HG03571 (cell line): ENCODE results near the gene TAF7L.

Experiments used
- ATAC-seq: cut with Tn5 transposase; IDR thresholded peaks from one replicate; pipeline ENCODE4 v1.9.1; 2021; ENCODE audit not compliant: unreplicated experiment

Gene TAF7L

GRCh38 chrX:101223226-101223625 lies 67.9 kb downstream of the TAF7L start:
- no peak for ATAC-seq

- ATAC-seq, result no peak
Measured at GRCh38 chrX:101220662-101221260, 70.4 kb downstream of the TAF7L start.

GRCh38 chrX:101219864-101220346 lies 71.2 kb downstream of the TAF7L start:
- ATAC-seq, result no peak

GRCh38 chrX:101219116-101219863 lies 71.8 kb downstream of the TAF7L start, which contains the start of gene DRP2:
Gene DRP2, plus strand, starts transcription at chrX:101219786. Its CDS starts 11,862 bp downstream, at chrX:101231648.
- ATAC-seq, result no peak
